K562 (cell line): Measurements from ENCODE around the gene TMEM185B. TPM values are rescaled to one million over a fixed set of nuclear protein-coding genes. Genes with fewer than 3 reads are reported as not detected.
A peak's percentile ranks its signal among the peaks of the same experiment; 100 is the strongest.

Experiments used
- CEBPG ChIP-seq, 3 experiments: fragments of 200-800 bp in 1 of 3; sonication (Bioruptor generic) in 1 of 3; sonication (generic) in 1 of 3; formaldehyde crosslinking in 1 of 3; IDR thresholded peaks in 2 of 3; conservative IDR thresholded peaks in 1 of 3; 2 replicates each; pipeline versions ENCODE4 v1.6.1 to v1.8.0; 2016 to 2022; ENCODE audit warnings: missing compliant biosample characterization in 2 of 3, missing genetic modification characterization in 2 of 3, mild to moderate bottlenecking in 1 of 3, missing genetic modification reagents in 1 of 3
- CREB1 ChIP-seq, 2 experiments: sonication (generic) in 1 of 2; formaldehyde crosslinking in 1 of 2; IDR thresholded peaks; 2 replicates each; pipeline versions ENCODE4 v1.6.1 to v1.8.0; 2012 to 2022; ENCODE audit warnings: inconsistent platforms in 1 of 2, mild to moderate bottlenecking in 1 of 2, missing genetic modification reagents in 1 of 2, moderate library complexity in 1 of 2
- OTX1 ChIP-seq: fragments of 450-650 bp; formaldehyde crosslinking; IDR thresholded peaks from 2 replicates; pipeline ENCODE4 v1.4.0; 2022; ENCODE audit warnings: mild to moderate bottlenecking
- STAT5A ChIP-seq: IDR thresholded peaks from 2 replicates; pipeline ENCODE4 v1.6.1; 2012; ENCODE audit warnings: low read length, inconsistent platforms, borderline replicate concordance
- TAF1 ChIP-seq: IDR thresholded peaks from 2 replicates; pipeline ENCODE4 v1.6.1; 2011; ENCODE audit warnings: mild to moderate bottlenecking, low read length, moderate library complexity; ENCODE audit not compliant: insufficient read depth, control insufficient read depth, severe bottlenecking; ENCODE audit errors: extremely low read depth
- TRIM24 ChIP-seq, 2 experiments: fragments of 450-650 bp; IDR thresholded peaks; 2 replicates each; pipeline ENCODE4 v1.6.1; 2016
- ZBTB17 ChIP-seq: fragments of 450-650 bp; formaldehyde crosslinking; IDR thresholded peaks from 2 replicates; pipeline ENCODE4 v1.4.0; 2020; ENCODE audit warnings: mild to moderate bottlenecking
- ZNF583 ChIP-seq: fragments of 250-450 bp; sonication (Bioruptor Pico); IDR thresholded peaks from 2 replicates; pipeline ENCODE4 v1.4.0; 2020
- polyA plus RNA-seq, 8 experiments: library from polyadenylated mRNA; depleted of rRNA in 4 of 8; stranded (reverse) in 5 of 8; unstranded in 3 of 8; fragments of >200 nt; fragmentation: Nextera tagmentation in 2 of 8; fragmentation: Illumina TruSeq in 1 of 8; extraction: Ambion mirVana in 2 of 8; extraction: Trizol in 1 of 8; gene quantifications; 2 replicates each; pipeline versions ENCODE4 v1.2.1 to v1.2.3, GENCODE V29; 2011 to 2014; ENCODE audit warnings: inconsistent platforms in 1 of 8, missing spikeins in 1 of 8
- total RNA-seq, 7 experiments: library from RNA; depleted of rRNA in 6 of 7; stranded (reverse); fragments of >200 nt in 6 of 7; fragmentation: Illumina TruSeq in 2 of 7; extraction: Trizol in 2 of 7; gene quantifications; 2 replicates each; pipeline versions ENCODE4 v1.2.1 to v1.2.3, GENCODE V29; 2011 to 2021; ENCODE audit warnings: low replicate concordance in 1 of 7
- TF ChIP-seq, protein P1 (sequence below): fragments of 250-450 bp; sonication (Bioruptor Pico); IDR thresholded peaks from 2 replicates; pipeline ENCODE4 v1.8.0; 2022; ENCODE audit warnings: inconsistent platforms
- TF ChIP-seq, protein P2 (sequence below): fragments of 200-800 bp; sonication (Bioruptor generic); IDR thresholded peaks from 2 replicates; pipeline ENCODE4 v1.6.1; 2016; ENCODE audit warnings: missing genetic modification characterization, missing compliant biosample characterization
- TF ChIP-seq, protein P3 (sequence below): fragments of 250-450 bp; sonication (Bioruptor Pico); IDR thresholded peaks from 2 replicates; pipeline ENCODE4 v1.8.0; 2021; ENCODE audit warnings: moderate library complexity, mild to moderate bottlenecking, inconsistent platforms
- TF ChIP-seq, protein P4 (sequence below): fragments of 450-650 bp; formaldehyde crosslinking; IDR thresholded peaks from 2 replicates; pipeline ENCODE4 v1.4.0; 2020; ENCODE audit warnings: mild to moderate bottlenecking, moderate library complexity
- TF ChIP-seq, protein P5 (sequence below), 2 experiments: fragments of 450-650 bp; IDR thresholded peaks; 2 replicates each; pipeline ENCODE4 v1.6.1; 2016

Gene TMEM185B
- total and polyA plus RNA-seq, 9 of the 15 experiments (the other 6 are each of a cell fraction or from before 2014, with no cell fraction given), result 2.9 to 28.2 (median 11.5) TPM

DNA sequence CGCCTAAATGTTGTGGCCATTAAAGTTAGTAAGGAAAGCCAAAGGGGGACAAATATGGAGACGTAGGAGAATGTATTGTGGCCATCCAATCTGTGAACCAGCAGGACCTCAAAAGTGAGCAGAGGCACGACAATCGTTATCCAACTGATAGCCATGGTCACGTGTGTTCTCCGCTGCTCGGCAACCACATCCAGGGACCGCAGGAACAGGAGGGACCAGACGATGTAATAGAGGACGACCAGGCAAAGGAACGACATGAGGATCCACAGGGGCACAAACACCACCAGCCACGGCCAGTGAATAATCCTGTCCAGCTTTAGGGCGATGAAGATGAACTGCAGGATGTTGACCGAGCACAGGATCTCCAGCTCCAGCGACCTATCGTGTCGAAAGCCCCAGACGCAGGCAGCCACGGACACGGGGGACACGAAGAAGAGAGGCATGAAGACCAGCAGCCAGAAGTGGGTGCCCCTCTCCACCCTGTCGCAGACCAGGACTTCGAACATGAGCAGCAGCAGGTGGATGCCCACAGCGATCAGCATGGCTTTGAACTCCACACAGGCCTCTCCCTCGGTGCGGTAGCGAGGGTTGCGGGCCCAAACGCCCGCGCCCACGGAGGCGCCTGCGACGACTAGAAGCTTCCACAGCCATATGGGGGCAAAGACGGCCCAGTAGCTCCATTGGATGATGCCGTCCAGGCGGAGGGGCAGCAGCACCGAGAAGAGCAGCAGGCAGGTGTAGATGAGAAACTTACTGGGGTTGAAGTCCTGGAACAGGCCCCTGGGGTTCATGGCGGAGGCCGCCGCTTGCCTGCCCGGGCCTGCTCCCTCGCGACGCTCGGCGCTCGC, 790 bp downstream of the TMEM185B start (continued):
- TF ChIP-seq, protein P1, sequence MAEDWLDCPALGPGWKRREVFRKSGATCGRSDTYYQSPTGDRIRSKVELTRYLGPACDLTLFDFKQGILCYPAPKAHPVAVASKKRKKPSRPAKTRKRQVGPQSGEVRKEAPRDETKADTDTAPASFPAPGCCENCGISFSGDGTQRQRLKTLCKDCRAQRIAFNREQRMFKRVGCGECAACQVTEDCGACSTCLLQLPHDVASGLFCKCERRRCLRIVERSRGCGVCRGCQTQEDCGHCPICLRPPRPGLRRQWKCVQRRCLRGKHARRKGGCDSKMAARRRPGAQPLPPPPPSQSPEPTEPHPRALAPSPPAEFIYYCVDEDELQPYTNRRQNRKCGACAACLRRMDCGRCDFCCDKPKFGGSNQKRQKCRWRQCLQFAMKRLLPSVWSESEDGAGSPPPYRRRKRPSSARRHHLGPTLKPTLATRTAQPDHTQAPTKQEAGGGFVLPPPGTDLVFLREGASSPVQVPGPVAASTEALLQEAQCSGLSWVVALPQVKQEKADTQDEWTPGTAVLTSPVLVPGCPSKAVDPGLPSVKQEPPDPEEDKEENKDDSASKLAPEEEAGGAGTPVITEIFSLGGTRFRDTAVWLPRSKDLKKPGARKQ (CRISPR knock-in tag), result peak; percentile 80; the same call in 1 of the 2 replicates
- TF ChIP-seq TAF1 (no peak), ZNF583 (CRISPR knock-in tag) (0 out of 2 replicates have a peak, but pooled peaks have one; percentile 56), ZBTB17 (CRISPR knock-in tag) (peak; percentile 61; the same call in 1 of the 2 replicates), STAT5A (no peak), CEBPG (CRISPR knock-in tag; IDR thresholded peaks at IDR 0.05) (peak; percentile 29; the same call in 1 of the 2 replicates), CEBPG (tag; conservative IDR thresholded peaks at IDR 0.05 in 1 of 2, IDR thresholded peaks at IDR 0.05 in 1 of 2) (no peak), OTX1 (CRISPR knock-in tag) (no peak), TRIM24 (IDR thresholded peaks at IDR 0.05) (no peak), CREB1 (IDR thresholded peaks at IDR 0.05) (no peak), CREB1 (CRISPR knock-in tag; IDR thresholded peaks at IDR 0.05) (0 out of 2 replicates have a peak, but pooled peaks have one; percentile 4)
- TF ChIP-seq, protein P2, sequence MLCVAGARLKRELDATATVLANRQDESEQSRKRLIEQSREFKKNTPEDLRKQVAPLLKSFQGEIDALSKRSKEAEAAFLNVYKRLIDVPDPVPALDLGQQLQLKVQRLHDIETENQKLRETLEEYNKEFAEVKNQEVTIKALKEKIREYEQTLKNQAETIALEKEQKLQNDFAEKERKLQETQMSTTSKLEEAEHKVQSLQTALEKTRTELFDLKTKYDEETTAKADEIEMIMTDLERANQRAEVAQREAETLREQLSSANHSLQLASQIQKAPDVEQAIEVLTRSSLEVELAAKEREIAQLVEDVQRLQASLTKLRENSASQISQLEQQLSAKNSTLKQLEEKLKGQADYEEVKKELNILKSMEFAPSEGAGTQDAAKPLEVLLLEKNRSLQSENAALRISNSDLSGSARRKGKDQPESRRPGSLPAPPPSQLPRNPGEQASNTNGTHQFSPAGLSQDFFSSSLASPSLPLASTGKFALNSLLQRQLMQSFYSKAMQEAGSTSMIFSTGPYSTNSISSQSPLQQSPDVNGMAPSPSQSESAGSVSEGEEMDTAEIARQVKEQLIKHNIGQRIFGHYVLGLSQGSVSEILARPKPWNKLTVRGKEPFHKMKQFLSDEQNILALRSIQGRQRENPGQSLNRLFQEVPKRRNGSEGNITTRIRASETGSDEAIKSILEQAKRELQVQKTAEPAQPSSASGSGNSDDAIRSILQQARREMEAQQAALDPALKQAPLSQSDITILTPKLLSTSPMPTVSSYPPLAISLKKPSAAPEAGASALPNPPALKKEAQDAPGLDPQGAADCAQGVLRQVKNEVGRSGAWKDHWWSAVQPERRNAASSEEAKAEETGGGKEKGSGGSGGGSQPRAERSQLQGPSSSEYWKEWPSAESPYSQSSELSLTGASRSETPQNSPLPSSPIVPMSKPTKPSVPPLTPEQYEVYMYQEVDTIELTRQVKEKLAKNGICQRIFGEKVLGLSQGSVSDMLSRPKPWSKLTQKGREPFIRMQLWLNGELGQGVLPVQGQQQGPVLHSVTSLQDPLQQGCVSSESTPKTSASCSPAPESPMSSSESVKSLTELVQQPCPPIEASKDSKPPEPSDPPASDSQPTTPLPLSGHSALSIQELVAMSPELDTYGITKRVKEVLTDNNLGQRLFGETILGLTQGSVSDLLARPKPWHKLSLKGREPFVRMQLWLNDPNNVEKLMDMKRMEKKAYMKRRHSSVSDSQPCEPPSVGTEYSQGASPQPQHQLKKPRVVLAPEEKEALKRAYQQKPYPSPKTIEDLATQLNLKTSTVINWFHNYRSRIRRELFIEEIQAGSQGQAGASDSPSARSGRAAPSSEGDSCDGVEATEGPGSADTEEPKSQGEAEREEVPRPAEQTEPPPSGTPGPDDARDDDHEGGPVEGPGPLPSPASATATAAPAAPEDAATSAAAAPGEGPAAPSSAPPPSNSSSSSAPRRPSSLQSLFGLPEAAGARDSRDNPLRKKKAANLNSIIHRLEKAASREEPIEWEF (CRISPR knock-in tag), result peak; percentile 80; the same call in 1 of the 2 replicates
- TF ChIP-seq, protein P3, sequence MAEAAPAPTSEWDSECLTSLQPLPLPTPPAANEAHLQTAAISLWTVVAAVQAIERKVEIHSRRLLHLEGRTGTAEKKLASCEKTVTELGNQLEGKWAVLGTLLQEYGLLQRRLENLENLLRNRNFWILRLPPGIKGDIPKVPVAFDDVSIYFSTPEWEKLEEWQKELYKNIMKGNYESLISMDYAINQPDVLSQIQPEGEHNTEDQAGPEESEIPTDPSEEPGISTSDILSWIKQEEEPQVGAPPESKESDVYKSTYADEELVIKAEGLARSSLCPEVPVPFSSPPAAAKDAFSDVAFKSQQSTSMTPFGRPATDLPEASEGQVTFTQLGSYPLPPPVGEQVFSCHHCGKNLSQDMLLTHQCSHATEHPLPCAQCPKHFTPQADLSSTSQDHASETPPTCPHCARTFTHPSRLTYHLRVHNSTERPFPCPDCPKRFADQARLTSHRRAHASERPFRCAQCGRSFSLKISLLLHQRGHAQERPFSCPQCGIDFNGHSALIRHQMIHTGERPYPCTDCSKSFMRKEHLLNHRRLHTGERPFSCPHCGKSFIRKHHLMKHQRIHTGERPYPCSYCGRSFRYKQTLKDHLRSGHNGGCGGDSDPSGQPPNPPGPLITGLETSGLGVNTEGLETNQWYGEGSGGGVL (CRISPR knock-in tag), result no peak
- TF ChIP-seq, protein P4, sequence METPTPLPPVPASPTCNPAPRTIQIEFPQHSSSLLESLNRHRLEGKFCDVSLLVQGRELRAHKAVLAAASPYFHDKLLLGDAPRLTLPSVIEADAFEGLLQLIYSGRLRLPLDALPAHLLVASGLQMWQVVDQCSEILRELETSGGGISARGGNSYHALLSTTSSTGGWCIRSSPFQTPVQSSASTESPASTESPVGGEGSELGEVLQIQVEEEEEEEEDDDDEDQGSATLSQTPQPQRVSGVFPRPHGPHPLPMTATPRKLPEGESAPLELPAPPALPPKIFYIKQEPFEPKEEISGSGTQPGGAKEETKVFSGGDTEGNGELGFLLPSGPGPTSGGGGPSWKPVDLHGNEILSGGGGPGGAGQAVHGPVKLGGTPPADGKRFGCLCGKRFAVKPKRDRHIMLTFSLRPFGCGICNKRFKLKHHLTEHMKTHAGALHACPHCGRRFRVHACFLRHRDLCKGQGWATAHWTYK, result 0 out of 2 replicates have a peak, but pooled peaks have one; percentile 19
- TF ChIP-seq, protein P5, sequence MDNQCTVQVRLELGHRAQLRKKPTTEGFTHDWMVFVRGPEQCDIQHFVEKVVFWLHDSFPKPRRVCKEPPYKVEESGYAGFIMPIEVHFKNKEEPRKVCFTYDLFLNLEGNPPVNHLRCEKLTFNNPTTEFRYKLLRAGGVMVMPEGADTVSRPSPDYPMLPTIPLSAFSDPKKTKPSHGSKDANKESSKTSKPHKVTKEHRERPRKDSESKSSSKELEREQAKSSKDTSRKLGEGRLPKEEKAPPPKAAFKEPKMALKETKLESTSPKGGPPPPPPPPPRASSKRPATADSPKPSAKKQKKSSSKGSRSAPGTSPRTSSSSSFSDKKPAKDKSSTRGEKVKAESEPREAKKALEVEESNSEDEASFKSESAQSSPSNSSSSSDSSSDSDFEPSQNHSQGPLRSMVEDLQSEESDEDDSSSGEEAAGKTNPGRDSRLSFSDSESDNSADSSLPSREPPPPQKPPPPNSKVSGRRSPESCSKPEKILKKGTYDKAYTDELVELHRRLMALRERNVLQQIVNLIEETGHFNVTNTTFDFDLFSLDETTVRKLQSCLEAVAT (IDR thresholded peaks at IDR 0.05), result 0 out of 4 replicates have a peak, but pooled peaks of 1 of the 2 experiments have one; percentile 44
